HepG2 (cell line): ENCODE measurements around the gene PIGO. TPM values are rescaled to one million over a fixed set of nuclear protein-coding genes. Genes with fewer than 3 reads are reported as not detected.
A peak's percentile ranks its signal among the peaks of the same experiment; 100 is the strongest.

Source experiments
- ATF1 ChIP-seq: IDR thresholded peaks from 2 replicates; pipeline ENCODE4 v1.6.1; 2016; ENCODE audit warnings: mild to moderate bottlenecking, control low read depth
- JUND ChIP-seq: sonication (generic); formaldehyde crosslinking; IDR thresholded peaks from 2 replicates; pipeline ENCODE4 v1.8.0; 2022; ENCODE audit warnings: mild to moderate bottlenecking, missing genetic modification reagents
- KLF13 ChIP-seq: sonication (generic); formaldehyde crosslinking; IDR thresholded peaks from 2 replicates; pipeline ENCODE4 v1.4.0; 2020; ENCODE audit warnings: mild to moderate bottlenecking, missing genetic modification reagents
- KLF15 ChIP-seq: sonication (generic); formaldehyde crosslinking; IDR thresholded peaks from 2 replicates; pipeline ENCODE4 v1.8.1; 2023; ENCODE audit warnings: borderline replicate concordance, mild to moderate bottlenecking, inconsistent platforms, missing genetic modification reagents, mixed read lengths
- RERE ChIP-seq: IDR thresholded peaks from 2 replicates; pipeline ENCODE4 v1.6.1; 2016; ENCODE audit warnings: low read depth, missing genetic modification reagents, missing compliant biosample characterization
- RNF2 ChIP-seq: fragments of 450-650 bp; conservative IDR thresholded peaks from 2 replicates; pipeline ENCODE4 v1.6.1; 2016; ENCODE audit warnings: low read depth
- SP1 ChIP-seq, 2 experiments: fragments of 450-650 bp in 1 of 2; sonication (generic) in 1 of 2; formaldehyde crosslinking in 1 of 2; IDR thresholded peaks; 2 replicates each; pipeline versions ENCODE4 v1.4.0 to v1.6.1; 2016 to 2020; ENCODE audit warnings: missing genetic modification reagents in 1 of 2
- ZBTB25 ChIP-seq: IDR thresholded peaks from 2 replicates; pipeline ENCODE4 v1.6.1; 2018; ENCODE audit warnings: missing genetic modification reagents
- ZNF431 ChIP-seq: sonication (generic); formaldehyde crosslinking; IDR thresholded peaks from 2 replicates; pipeline ENCODE4 v1.9.0; 2022; ENCODE audit warnings: missing genetic modification reagents, low read depth, mild to moderate bottlenecking, borderline replicate concordance
- ZNF446 ChIP-seq: sonication (generic); formaldehyde crosslinking; IDR thresholded peaks from 2 replicates; pipeline ENCODE4 v1.5.0; 2020; ENCODE audit warnings: mild to moderate bottlenecking, missing genetic modification reagents
- ZNF510 ChIP-seq: sonication (generic); formaldehyde crosslinking; IDR thresholded peaks from 2 replicates; pipeline ENCODE4 v1.4.0; 2020; ENCODE audit warnings: low read depth, mild to moderate bottlenecking, missing genetic modification reagents
- ZNF614 ChIP-seq: IDR thresholded peaks from 2 replicates; pipeline ENCODE4 v1.6.1; 2018; ENCODE audit warnings: missing biosample characterization, missing genetic modification reagents, inconsistent platforms, borderline replicate concordance
- ZNF629 ChIP-seq: sonication (generic); formaldehyde crosslinking; conservative IDR thresholded peaks from 2 replicates; pipeline ENCODE4 v1.5.0; 2020; ENCODE audit warnings: missing genetic modification reagents
- ZNF670 ChIP-seq: sonication (generic); formaldehyde crosslinking; IDR thresholded peaks from 2 replicates; pipeline ENCODE4 v1.8.0; 2022; ENCODE audit warnings: mild to moderate bottlenecking, missing genetic modification reagents, borderline replicate concordance
- ZNF672 ChIP-seq: sonication (generic); formaldehyde crosslinking; IDR thresholded peaks from 2 replicates; pipeline ENCODE4 v1.8.1; 2022; ENCODE audit warnings: missing genetic modification reagents
- ZNF678 ChIP-seq: sonication (generic); formaldehyde crosslinking; IDR thresholded peaks from 2 replicates; pipeline ENCODE4 v1.4.0; 2020; ENCODE audit warnings: mild to moderate bottlenecking, missing genetic modification reagents
- ZNF691 ChIP-seq: sonication (generic); formaldehyde crosslinking; IDR thresholded peaks from 2 replicates; pipeline ENCODE4 v1.4.0; 2020; ENCODE audit warnings: missing genetic modification reagents, low read depth, mild to moderate bottlenecking, borderline replicate concordance
- ZNF746 ChIP-seq: sonication (generic); formaldehyde crosslinking; IDR thresholded peaks from 2 replicates; pipeline ENCODE4 v1.8.0; 2022; ENCODE audit warnings: mild to moderate bottlenecking, missing genetic modification reagents
- ZNF772 ChIP-seq: sonication (generic); formaldehyde crosslinking; IDR thresholded peaks from 2 replicates; pipeline ENCODE4 v1.5.0; 2020; ENCODE audit warnings: mild to moderate bottlenecking, missing genetic modification reagents
- ZNF784 ChIP-seq: sonication (generic); formaldehyde crosslinking; IDR thresholded peaks from 2 replicates; pipeline ENCODE4 v1.5.1; 2020; ENCODE audit warnings: missing genetic modification reagents, mild to moderate bottlenecking, borderline replicate concordance
- polyA plus RNA-seq, 8 experiments: library from polyadenylated mRNA; depleted of rRNA in 3 of 8; stranded (reverse) in 7 of 8; unstranded in 1 of 8; fragments of >200 nt; fragmentation: Illumina TruSeq in 4 of 8; extraction: Trizol in 4 of 8; gene quantifications; 2 replicates each; pipeline versions ENCODE4 v1.2.1 to v1.2.3, GENCODE V29; 2011 to 2016; ENCODE audit warnings: low read depth in 4 of 8, missing spikeins in 1 of 8, mixed read lengths in 1 of 8; ENCODE audit not compliant: insufficient read depth in 1 of 8
- total RNA-seq, 5 experiments: library from RNA; depleted of rRNA; stranded (reverse); fragments of >200 nt; fragmentation: Illumina TruSeq; extraction: Trizol; gene quantifications; 2 replicates each; pipeline ENCODE4 v1.2.3, GENCODE V29; 2016; ENCODE audit warnings: low read depth in 1 of 5

The PIGO gene
- total and polyA plus RNA-seq, 2 of the 13 experiments (the other 11 are each of a cell fraction or from before 2014, with no cell fraction given) = 20.5 to 26.2 TPM

- TF ChIP-seq ZBTB25 (peak; percentile 82; the same call in 1 of the 2 replicates), ZNF446 (no peak), KLF13 (CRISPR knock-in tag) (0 out of 2 replicates have a peak, but pooled peaks have one; percentile 79), ZNF629 (CRISPR knock-in tag) (no peak), RERE (CRISPR knock-in tag) (no peak; the same call in 1 of the 2 replicates), ATF1 (no peak), ZNF670 (peak; percentile 57; the same call in 1 of the 2 replicates), ZNF672 (no peak), ZNF772 (CRISPR knock-in tag) (no peak; the same call in 1 of the 2 replicates), ZNF678 (no peak), ZNF784 (CRISPR knock-in tag) (no peak), ZNF431 (CRISPR knock-in tag) (peak; percentile 86; the same call in 1 of the 2 replicates), ZNF691 (peak; percentile 66; the same call in 1 of the 2 replicates), ZNF614 (CRISPR knock-in tag) (no peak), RNF2 (no peak; the same call in 1 of the 2 replicates), SP1 (IDR thresholded peaks at IDR 0.05) (no peak), SP1 (CRISPR knock-in tag; IDR thresholded peaks at IDR 0.05) (no peak), JUND (CRISPR knock-in tag) (no peak; the same call in 1 of the 2 replicates), ZNF746 (CRISPR knock-in tag) (0 out of 2 replicates have a peak, but pooled peaks have one; percentile 14), ZNF510 (CRISPR knock-in tag) (peak; percentile 64; the same call in 1 of the 2 replicates), KLF15 (CRISPR knock-in tag) (no peak)
Measured at GRCh38 chr9:35071814-35072460, 24.5 kb downstream of the PIGO start (continued).
